ENCODE measurements around the gene CACNG4. TPM values are rescaled to one million over a fixed set of nuclear protein-coding genes. Genes with fewer than 3 reads are reported as not detected.
A peak's percentile ranks its signal among the peaks of the same experiment; 100 is the strongest.

CACNG4 gene
- total RNA-seq, 6 donors from 2014 or later = 2.1 to 27.8 (median 8.0) TPM

DNA sequence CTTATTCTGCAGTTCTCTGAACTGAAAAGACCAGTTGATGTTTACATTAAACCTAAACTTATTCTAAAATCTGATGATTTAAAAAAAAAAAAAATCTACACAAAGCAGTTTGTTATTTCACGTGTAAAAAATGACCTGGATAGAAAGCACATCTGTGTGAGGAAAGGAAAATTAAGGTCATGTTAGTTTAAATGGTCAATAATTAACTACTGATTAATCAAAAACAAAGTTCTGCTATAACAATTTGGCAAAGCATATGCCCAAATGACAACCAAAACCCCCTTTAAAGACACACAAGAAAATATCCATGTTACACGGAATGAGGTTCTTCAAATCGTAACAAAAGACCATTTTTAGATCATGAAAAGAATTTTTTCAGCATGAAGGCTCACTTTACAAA is 110.3 kb downstream of the CACNG4 start:
- Histone ChIP-seq H3K27me3 (no peaks in the 10 kb centered on the region), H3K4me1 (peaks cover 0 to 2% (median 0%) of the 10 kb centered on the region in 4 donors), H3K4me3 (no peak overlapping the region), H3K9me3 (no peaks in the 10 kb centered on the region), H3K27ac (no peak overlapping the region), H3K36me3 (peaks cover 3 to 37% (median 8%) of the 10 kb centered on the region in 4 donors)
- 81 to 88% methylated on average over 3 of the region's 3 CpGs for WGBS, 2 donors
- no peak for TF ChIP-seq POLR2AphosphoS5 (IDR thresholded peaks at IDR 0.05)
- TF ChIP-seq, protein P1, sequence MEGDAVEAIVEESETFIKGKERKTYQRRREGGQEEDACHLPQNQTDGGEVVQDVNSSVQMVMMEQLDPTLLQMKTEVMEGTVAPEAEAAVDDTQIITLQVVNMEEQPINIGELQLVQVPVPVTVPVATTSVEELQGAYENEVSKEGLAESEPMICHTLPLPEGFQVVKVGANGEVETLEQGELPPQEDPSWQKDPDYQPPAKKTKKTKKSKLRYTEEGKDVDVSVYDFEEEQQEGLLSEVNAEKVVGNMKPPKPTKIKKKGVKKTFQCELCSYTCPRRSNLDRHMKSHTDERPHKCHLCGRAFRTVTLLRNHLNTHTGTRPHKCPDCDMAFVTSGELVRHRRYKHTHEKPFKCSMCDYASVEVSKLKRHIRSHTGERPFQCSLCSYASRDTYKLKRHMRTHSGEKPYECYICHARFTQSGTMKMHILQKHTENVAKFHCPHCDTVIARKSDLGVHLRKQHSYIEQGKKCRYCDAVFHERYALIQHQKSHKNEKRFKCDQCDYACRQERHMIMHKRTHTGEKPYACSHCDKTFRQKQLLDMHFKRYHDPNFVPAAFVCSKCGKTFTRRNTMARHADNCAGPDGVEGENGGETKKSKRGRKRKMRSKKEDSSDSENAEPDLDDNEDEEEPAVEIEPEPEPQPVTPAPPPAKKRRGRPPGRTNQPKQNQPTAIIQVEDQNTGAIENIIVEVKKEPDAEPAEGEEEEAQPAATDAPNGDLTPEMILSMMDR (IDR thresholded peaks at IDR 0.05) = no peak
- DNase-seq (no peak), ATAC-seq (ENCODE audit: low FRiP score in 2 of 2) (no peak)

DNA sequence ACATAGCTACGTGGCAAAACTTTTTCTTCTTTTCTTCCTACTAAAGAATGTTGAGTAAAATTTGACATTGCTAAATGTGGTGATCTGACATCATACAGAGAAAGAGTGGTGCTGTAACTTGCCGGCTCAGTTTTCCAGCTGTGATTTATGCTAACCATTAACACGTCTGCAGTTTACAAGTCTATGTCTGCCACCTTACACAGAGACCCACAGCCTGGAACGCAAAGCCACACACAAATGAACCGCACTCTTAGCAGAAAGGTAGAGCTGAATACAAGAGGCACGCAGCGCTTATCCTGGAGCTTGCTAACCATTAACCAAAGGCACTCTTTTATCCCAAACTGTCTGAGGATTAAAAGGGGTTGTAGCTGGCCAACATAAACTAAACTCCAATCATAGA is 111.8 kb downstream of the CACNG4 start:
- TF ChIP-seq POLR2AphosphoS5 (IDR thresholded peaks at IDR 0.05) = no peak
- TF ChIP-seq POLR2A (IDR thresholded peaks at IDR 0.05) = no peak
- TF ChIP-seq, protein P1 (IDR thresholded peaks at IDR 0.05) = no peak
- Histone ChIP-seq H3K4me1 (peaks cover 0 to 2% (median 0%) of the 10 kb centered on the region in 4 donors), H3K9me3 (no peaks in the 10 kb centered on the region), H3K27ac (no peak overlapping the region), H3K4me3 (no peak overlapping the region), H3K27me3 (no peaks in the 10 kb centered on the region), H3K36me3 (peaks cover 3 to 42% (median 8%) of the 10 kb centered on the region in 4 donors)
- ATAC-seq (ENCODE audit: low FRiP score in 2 of 2) (no peak), DNase-seq (no peak)
- 75 to 77% methylated on average over 7 of the region's 7 CpGs for WGBS, 2 donors

DNA sequence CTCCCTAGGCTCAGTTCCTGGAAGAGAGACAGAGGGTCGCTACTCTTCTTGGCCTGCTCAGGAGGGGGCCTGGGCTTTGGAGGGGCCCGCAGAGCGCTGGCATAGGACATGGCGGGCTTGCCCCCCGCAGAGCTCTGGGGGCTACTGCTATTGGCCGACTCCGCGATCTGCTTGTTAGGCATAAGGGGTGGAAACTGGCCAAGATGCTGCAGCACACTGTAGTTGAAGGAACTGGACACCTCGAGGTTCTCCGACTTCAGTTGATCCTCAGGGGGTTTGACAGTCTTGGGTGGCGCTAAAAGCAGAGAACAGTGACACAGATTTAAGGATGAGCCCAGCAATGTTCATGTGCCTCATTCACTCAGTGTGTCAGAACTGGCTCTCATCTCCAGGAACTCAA is 113.8 kb downstream of the CACNG4 start:
- Histone ChIP-seq H3K27me3 (no peaks in the 10 kb centered on the region), H3K4me3 (no peak overlapping the region), H3K9me3 (no peaks in the 10 kb centered on the region), H3K27ac (no peak overlapping the region), H3K4me1 (peaks cover 0 to 2% (median 0%) of the 10 kb centered on the region in 4 donors), H3K36me3 (peaks cover 3 to 36% (median 9%) of the 10 kb centered on the region in 4 donors)
- peak in 1 of 2 donors; percentile 47 for DNase-seq
- ATAC-seq (ENCODE audit: low FRiP score in 2 of 2) = no peak
- WGBS, 2 donors = 89 to 95% methylated on average over 10 to 11 of the region's 11 CpGs
- TF ChIP-seq EP300 (IDR thresholded peaks at IDR 0.05) (no peak), POLR2A (IDR thresholded peaks at IDR 0.05) (no peak), POLR2AphosphoS5 (IDR thresholded peaks at IDR 0.05) (no peak)
- TF ChIP-seq, protein P1 (IDR thresholded peaks at IDR 0.05) = no peak

DNA sequence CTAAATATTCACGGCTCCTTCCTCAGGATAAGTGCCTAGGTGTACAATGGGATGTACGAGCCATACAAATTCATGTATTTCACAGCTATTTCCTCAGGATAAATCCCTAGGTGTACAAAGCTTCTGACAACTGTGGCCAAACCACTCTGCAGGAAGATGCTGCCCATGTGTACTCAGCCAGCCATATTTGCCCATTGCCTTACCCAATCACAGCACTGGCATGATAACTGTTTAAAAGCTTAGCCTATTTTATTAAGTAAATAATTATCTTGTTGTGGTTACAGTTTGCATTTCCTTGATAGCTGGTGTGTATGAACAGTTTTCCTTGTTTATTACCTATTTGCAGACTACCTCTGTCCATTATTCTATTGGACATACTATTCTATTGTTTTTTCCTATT is 115.0 kb downstream of the CACNG4 start:
- TF ChIP-seq EP300 (IDR thresholded peaks at IDR 0.05) = no peak
- Histone ChIP-seq H3K4me1 (peaks cover 0 to 2% (median 0%) of the 10 kb centered on the region in 4 donors), H3K36me3 (peaks cover 3 to 39% (median 11%) of the 10 kb centered on the region in 4 donors), H3K9me3 (no peaks in the 10 kb centered on the region), H3K4me3 (no peak overlapping the region), H3K27ac (no peak overlapping the region), H3K27me3 (no peaks in the 10 kb centered on the region)
- 88 to 95% methylated on average over 2 of the region's 2 CpGs for WGBS, 2 donors
- ATAC-seq (ENCODE audit: low FRiP score in 2 of 2) (no peak), DNase-seq (no peak)

DNA sequence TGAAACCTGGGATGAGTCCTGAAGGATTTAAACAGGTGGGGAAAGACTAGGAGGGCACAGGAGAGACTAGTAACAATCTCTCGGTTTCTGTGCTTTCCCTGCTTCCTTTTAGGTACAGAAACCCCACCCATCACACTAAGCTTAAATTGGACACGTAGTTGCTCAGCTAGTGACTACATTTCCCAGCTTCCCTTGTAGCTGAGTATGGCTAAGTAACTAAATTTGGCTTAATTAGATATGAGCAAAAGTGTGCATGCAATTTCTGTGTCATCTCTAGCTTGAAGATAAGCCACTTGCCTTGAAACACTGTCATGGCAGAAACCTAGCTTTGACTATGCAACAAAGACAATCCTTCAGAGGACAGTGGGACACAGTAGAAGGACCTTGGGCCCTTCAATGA is 116.3 kb downstream of the CACNG4 start:
- no peak for DNase-seq
- Histone ChIP-seq H3K4me1 (peaks cover 0 to 2% (median 0%) of the 10 kb centered on the region in 4 donors), H3K36me3 (peaks cover 3 to 49% (median 13%) of the 10 kb centered on the region in 4 donors), H3K27ac (no peak overlapping the region), H3K9me3 (no peaks in the 10 kb centered on the region), H3K27me3 (no peaks in the 10 kb centered on the region), H3K4me3 (no peak overlapping the region)
- 84 to 94% methylated on average over 2 of the region's 2 CpGs for WGBS, 2 donors
- ATAC-seq (ENCODE audit: low FRiP score in 2 of 2) = no peak
- TF ChIP-seq POLR2A (IDR thresholded peaks at IDR 0.05) = no peak
- TF ChIP-seq POLR2AphosphoS5 (IDR thresholded peaks at IDR 0.05) = no peak
- TF ChIP-seq EP300 (IDR thresholded peaks at IDR 0.05) = no peak
- TF ChIP-seq, protein P1 (IDR thresholded peaks at IDR 0.05) = no peak

Measured in upper lobe of left lung (tissue), 6 donors.